Rectal smooth muscle tissue (tissue), 1 donor: ENCODE results near the gene RNF144B.

Experiments used
- H3K27ac ChIP-seq: one replicate; pipeline ENCODE4 v1.7.0; 2013; ENCODE audit warnings: low read depth, low read length, inconsistent platforms
- H3K27me3 ChIP-seq: one replicate; pipeline ENCODE4 v1.7.0; 2013; ENCODE audit warnings: low read length; ENCODE audit not compliant: control insufficient read depth, insufficient read depth
- H3K36me3 ChIP-seq: one replicate; pipeline ENCODE4 v1.7.0; 2013; ENCODE audit warnings: low read length; ENCODE audit not compliant: control insufficient read depth, insufficient read depth
- H3K4me1 ChIP-seq: one replicate; pipeline ENCODE4 v1.7.0; 2013; ENCODE audit warnings: low read length; ENCODE audit not compliant: control insufficient read depth, insufficient read depth
- H3K4me3 ChIP-seq: one replicate; pipeline ENCODE4 v1.7.0; 2013; ENCODE audit warnings: low read length
- H3K9ac ChIP-seq: one replicate; pipeline ENCODE4 v1.7.0; 2013; ENCODE audit warnings: low read length

The RNF144B gene

DNA sequence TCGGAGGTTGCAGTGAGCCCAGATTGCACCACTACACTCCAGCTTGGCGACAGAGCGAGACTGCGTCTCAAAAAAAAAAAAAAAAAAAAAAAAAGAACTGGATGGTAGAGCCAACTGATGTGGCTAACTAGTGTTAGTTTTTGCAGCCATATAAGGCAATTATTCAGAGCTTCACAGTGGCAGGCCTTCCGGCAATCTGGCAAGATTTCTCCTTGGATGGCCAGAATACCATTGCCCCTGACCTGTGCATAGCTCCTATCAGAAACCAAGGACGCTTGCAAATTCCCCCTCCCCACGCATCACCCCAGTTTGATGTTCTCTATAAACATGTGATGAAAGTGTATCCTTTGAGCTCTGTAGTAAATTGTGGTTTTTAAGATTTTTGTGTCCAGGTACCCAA is 127.0 kb downstream of the RNF144B start:
- Histone ChIP-seq H3K27me3 (no peaks in the 10 kb centered on the region), H3K4me1 (no peaks in the 10 kb centered on the region), H3K36me3 (no peaks in the 10 kb centered on the region), H3K4me3 (no peak overlapping the region), H3K27ac (no peak overlapping the region), H3K9ac (no peak overlapping the region)

DNA sequence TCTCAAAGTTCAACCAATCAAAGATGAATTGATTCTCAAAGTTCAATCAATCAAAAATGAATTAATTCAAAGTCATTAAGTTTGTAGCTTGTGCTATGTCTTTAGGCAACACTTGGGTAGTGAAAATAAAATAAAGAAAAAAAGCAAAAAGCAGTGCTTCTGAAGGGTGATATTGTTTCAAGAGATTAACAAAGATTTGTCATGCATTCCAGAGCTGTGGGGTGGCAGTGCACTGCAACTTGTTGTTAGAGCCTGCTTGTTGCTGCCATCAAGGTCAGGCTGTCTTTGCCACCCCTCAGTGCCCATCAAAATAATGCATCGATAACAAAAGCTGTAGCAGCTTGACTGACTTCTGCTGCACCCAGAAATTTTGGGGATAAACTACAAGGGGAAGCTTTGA is 128.6 kb downstream of the RNF144B start:
- Histone ChIP-seq H3K4me1 (no peaks in the 10 kb centered on the region), H3K36me3 (no peaks in the 10 kb centered on the region), H3K9ac (no peak overlapping the region), H3K27ac (no peak overlapping the region), H3K27me3 (no peaks in the 10 kb centered on the region), H3K4me3 (no peak overlapping the region)
